Measurements from ENCODE around the gene MDK. TPM values are rescaled to one million over a fixed set of nuclear protein-coding genes. Genes with fewer than 3 reads are reported as not detected.

MDK gene
- total and polyA plus RNA-seq, 9 donors, result 211 to 634 (median 411) TPM

DNA sequence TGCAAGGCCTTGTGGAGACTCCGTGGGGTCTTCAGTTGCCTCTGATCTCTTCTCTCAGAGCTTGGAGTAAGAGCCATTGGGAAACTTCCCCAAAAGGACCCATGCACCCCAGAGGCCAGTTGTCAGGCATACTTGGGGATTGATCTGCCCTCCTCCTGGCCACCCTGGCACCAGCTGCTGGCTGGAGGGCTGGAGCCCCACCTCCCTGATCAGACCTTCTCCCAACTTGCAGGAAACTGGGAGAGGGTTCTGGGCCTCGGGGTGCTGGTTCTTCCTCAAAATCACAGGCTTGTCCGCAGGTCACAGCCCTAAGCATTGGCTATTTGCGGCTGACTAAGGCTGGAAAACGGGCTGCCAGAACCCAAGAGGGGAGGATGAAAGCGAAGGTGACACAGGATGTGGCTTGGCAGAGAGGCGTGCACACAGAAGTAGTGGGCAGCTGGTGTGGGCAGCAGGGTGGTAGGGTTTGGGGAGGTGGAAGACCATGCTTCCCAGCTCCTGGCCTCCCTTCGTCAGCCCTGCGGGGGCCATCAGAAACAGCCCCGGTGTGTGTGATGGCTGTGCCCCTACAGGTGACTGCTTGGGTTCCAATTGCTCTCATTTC is 35.5 kb upstream of the MDK start:
- intact Hi-C loops (cut with DNase I), result no loop called here
- H3K27me3 ChIP-seq, result no peaks in the 10 kb centered on the region
- peaks cover 18% of the 10 kb centered on the region for H3K4me1 ChIP-seq (ENCODE audit: insufficient read depth)
- TF ChIP-seq POLR2A (IDR thresholded peaks at IDR 0.05), result no peak
- TF ChIP-seq, protein P1, sequence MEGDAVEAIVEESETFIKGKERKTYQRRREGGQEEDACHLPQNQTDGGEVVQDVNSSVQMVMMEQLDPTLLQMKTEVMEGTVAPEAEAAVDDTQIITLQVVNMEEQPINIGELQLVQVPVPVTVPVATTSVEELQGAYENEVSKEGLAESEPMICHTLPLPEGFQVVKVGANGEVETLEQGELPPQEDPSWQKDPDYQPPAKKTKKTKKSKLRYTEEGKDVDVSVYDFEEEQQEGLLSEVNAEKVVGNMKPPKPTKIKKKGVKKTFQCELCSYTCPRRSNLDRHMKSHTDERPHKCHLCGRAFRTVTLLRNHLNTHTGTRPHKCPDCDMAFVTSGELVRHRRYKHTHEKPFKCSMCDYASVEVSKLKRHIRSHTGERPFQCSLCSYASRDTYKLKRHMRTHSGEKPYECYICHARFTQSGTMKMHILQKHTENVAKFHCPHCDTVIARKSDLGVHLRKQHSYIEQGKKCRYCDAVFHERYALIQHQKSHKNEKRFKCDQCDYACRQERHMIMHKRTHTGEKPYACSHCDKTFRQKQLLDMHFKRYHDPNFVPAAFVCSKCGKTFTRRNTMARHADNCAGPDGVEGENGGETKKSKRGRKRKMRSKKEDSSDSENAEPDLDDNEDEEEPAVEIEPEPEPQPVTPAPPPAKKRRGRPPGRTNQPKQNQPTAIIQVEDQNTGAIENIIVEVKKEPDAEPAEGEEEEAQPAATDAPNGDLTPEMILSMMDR (IDR thresholded peaks at IDR 0.05), result no peak
- TF ChIP-seq EP300 (IDR thresholded peaks at IDR 0.05), result no peak
- H3K36me3 ChIP-seq, result no peaks in the 10 kb centered on the region
- H3K27ac ChIP-seq, result no peak overlapping the region
- no peak for DNase-seq
- no peaks in the 10 kb centered on the region for H3K9me3 ChIP-seq
- no peak overlapping the region for H3K4me3 ChIP-seq
- 76 to 86% (median 85%) methylated on average over 10 of the region's 10 CpGs for WGBS, 3 donors

DNA sequence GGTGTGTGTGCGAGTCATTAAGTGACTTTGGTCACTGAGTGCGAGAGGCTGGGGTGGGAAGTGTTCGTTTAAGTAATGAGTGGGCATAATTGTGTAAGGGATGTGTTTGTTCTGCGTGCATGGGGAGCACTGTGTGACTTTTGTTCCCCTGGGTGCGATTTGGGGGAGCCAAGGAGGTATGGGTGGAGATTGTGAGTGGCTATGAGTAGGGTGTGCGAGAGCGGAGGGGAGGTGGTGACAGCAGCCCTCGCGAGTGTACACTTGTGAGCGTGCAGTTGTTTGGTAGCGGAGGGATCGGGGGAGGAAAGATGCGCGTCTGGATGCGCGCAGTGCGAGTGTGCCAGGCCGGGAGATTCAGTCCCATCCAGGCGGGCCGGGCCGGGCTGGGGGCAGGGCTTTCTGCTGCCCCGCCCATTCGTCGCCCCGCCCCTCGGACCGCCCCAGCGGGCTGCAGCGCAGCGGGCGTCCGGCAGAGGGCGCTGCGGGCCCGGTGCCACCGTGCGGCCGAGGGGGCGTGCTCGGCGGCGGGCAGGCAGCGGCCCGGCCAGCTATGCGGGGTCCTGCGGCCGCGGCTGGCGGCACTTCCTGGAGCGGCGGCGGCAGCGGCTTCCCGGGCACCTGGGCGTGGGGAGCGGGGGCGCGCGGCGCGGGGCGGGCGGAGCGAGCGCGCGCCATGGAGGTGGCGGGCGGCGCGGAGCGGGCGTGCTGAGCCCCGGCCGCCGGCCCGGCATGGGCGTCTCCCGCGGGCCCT is 34.4 kb upstream of the MDK start, which contains the start of gene DGKZ:
Gene DGKZ (plus strand): TSS at position 578 of the 751 bp plus-strand sequence. CDS start 197 bp downstream, outside the sequence.
- no peak within 1 kb of the TSS for H3K27ac ChIP-seq
- no peaks in the 10 kb centered on the region for H3K27me3 ChIP-seq
- no peaks in the 10 kb centered on the region for H3K36me3 ChIP-seq
- intact Hi-C loops (cut with DNase I), result no loop called here
- 6 to 14% (median 11%) methylated on average over 22 to 80 of the region's 80 CpGs for WGBS, 3 donors
- H3K9me3 ChIP-seq, result no peaks in the 10 kb centered on the region
- no peak for TF ChIP-seq POLR2A (IDR thresholded peaks at IDR 0.05)
- TF ChIP-seq, protein P1 (IDR thresholded peaks at IDR 0.05), result peak in 2 of 3 donors; percentile 99
- H3K4me3 ChIP-seq, result peak within 1 kb of the TSS; percentile 70
- DNase-seq, result peak; percentile 83 to 94 (median 88)
- H3K4me1 ChIP-seq (ENCODE audit: insufficient read depth), result peaks cover 21% of the 10 kb centered on the region

DNA sequence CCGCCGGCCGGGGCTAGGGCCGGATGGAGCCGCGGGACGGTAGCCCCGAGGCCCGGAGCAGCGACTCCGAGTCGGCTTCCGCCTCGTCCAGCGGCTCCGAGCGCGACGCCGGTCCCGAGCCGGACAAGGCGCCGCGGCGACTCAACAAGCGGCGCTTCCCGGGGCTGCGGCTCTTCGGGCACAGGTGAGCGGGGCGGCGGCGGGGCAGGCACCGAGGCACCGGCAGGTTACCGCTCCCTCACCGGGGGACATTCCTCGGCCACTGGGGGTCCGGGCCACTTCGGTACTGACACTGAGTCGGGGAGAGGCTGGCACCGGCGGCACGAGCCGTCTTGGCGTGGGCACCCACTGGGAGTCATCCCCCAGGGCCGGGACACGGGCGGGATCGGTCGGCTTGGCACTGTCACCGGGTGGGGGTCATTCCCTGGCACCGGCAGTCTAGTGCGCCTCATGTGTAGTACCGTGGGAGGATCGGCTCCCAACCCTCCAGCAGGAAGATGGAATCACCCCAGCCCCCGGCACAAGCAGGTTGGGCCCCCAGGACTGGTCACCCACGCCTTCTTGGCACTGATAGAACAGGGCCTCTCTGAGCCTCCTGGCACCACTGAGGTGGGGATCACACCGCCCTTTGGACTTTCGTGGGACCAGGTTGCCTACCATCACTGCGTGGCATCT is 33.7 kb upstream of the MDK start:
- intact Hi-C loops (cut with DNase I), result no loop called here
- WGBS, 3 donors, result 11 to 13% (median 12%) methylated on average over 34 to 63 of the region's 63 CpGs
- no peak overlapping the region for H3K27ac ChIP-seq

More for the DNA sequence above, 33.7 kb upstream of the MDK start:
- TF ChIP-seq POLR2A (IDR thresholded peaks at IDR 0.05), result no peak
- TF ChIP-seq, protein P1 (IDR thresholded peaks at IDR 0.05), result no peak
- no peak for TF ChIP-seq EP300 (IDR thresholded peaks at IDR 0.05)
- DNase-seq, result peak; percentile 41 to 70 (median 64)
- H3K36me3 ChIP-seq, result no peaks in the 10 kb centered on the region
- peak overlapping the region; percentile 70 for H3K4me3 ChIP-seq
- H3K9me3 ChIP-seq, result no peaks in the 10 kb centered on the region
- H3K27me3 ChIP-seq, result no peaks in the 10 kb centered on the region
- peaks cover 27% of the 10 kb centered on the region for H3K4me1 ChIP-seq (ENCODE audit: insufficient read depth)
